B cell (primary cell): ENCODE measurements around the gene PIN4.

ENCODE experiments used
- EZH2 ChIP-seq: IDR thresholded peaks from 2 replicates; pipeline ENCODE4 v1.6.1; 2012; ENCODE audit warnings: borderline replicate concordance, low read depth, mild to moderate bottlenecking, moderate library complexity, low read length; ENCODE audit not compliant: insufficient read depth, poor library complexity, severe bottlenecking
- TF ChIP-seq, protein P1 (sequence below): fragments of 200-600 bp; IDR thresholded peaks from one replicate; pipeline ENCODE4 v1.8.0; 2022; ENCODE audit warnings: antibody characterized with exemption, mild to moderate bottlenecking

GRCh38 chrX:72141372-72142004, 40.1 kb upstream of the PIN4 start:
- TF ChIP-seq, protein P1, sequence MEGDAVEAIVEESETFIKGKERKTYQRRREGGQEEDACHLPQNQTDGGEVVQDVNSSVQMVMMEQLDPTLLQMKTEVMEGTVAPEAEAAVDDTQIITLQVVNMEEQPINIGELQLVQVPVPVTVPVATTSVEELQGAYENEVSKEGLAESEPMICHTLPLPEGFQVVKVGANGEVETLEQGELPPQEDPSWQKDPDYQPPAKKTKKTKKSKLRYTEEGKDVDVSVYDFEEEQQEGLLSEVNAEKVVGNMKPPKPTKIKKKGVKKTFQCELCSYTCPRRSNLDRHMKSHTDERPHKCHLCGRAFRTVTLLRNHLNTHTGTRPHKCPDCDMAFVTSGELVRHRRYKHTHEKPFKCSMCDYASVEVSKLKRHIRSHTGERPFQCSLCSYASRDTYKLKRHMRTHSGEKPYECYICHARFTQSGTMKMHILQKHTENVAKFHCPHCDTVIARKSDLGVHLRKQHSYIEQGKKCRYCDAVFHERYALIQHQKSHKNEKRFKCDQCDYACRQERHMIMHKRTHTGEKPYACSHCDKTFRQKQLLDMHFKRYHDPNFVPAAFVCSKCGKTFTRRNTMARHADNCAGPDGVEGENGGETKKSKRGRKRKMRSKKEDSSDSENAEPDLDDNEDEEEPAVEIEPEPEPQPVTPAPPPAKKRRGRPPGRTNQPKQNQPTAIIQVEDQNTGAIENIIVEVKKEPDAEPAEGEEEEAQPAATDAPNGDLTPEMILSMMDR = no peak
- TF ChIP-seq EZH2 = no peak
